GM21367 (cell line): ENCODE results near the gene PLXDC2.
"Not testable (repeated sequence)": the region's sequence is repeated elsewhere in the genome, so short reads cannot be mapped to it uniquely, and the experiment has no call there.

ENCODE experiments used
- ATAC-seq: cut with Tn5 transposase; IDR thresholded peaks from one replicate; pipeline ENCODE4 v1.9.1; 2021; ENCODE audit not compliant: unreplicated experiment

The PLXDC2 gene

GRCh38 chr10:19971343-19972052 lies 155.3 kb downstream of the PLXDC2 start:
- ATAC-seq = no peak

- ATAC-seq = no peak
Measured at GRCh38 chr10:19974138-19974537, 157.9 kb downstream of the PLXDC2 start.

GRCh38 chr10:19974554-19974953 lies 158.3 kb downstream of the PLXDC2 start:
- ATAC-seq = no peak

GRCh38 chr10:19977097-19977521 lies 160.9 kb downstream of the PLXDC2 start:
- no peak for ATAC-seq

- ATAC-seq = no peak
Measured at GRCh38 chr10:19979628-19980027, 163.4 kb downstream of the PLXDC2 start.

- no peak for ATAC-seq
Measured at GRCh38 chr10:19983880-19984565, 167.8 kb downstream of the PLXDC2 start.

GRCh38 chr10:19985745-19986144 lies 169.5 kb downstream of the PLXDC2 start:
- no peak for ATAC-seq

GRCh38 chr10:19986591-19986990 lies 170.4 kb downstream of the PLXDC2 start:
- ATAC-seq = no peak

- ATAC-seq = no peak
Measured at GRCh38 chr10:19987931-19988330, 171.7 kb downstream of the PLXDC2 start.

- no peak for ATAC-seq
Measured at GRCh38 chr10:19993714-19994315, 177.6 kb downstream of the PLXDC2 start.

- no peak for ATAC-seq
Measured at GRCh38 chr10:19998482-19998881, 182.2 kb downstream of the PLXDC2 start.

GRCh38 chr10:19999431-19999830 lies 183.2 kb downstream of the PLXDC2 start:
- no peak for ATAC-seq

GRCh38 chr10:20002026-20002425 lies 185.8 kb downstream of the PLXDC2 start:
- ATAC-seq = not testable (repeated sequence)

- no peak for ATAC-seq
Measured at GRCh38 chr10:20002657-20003056, 186.4 kb downstream of the PLXDC2 start.

GRCh38 chr10:20004087-20004523 lies 187.9 kb downstream of the PLXDC2 start:
- ATAC-seq = peak; percentile 40

- no peak for ATAC-seq
Measured at GRCh38 chr10:20005638-20006037, 189.4 kb downstream of the PLXDC2 start.

- no peak for ATAC-seq
Measured at GRCh38 chr10:20006169-20006870, 190.1 kb downstream of the PLXDC2 start.

GRCh38 chr10:20007426-20007825 lies 191.2 kb downstream of the PLXDC2 start:
- ATAC-seq = no peak

- ATAC-seq = no peak
Measured at GRCh38 chr10:20013991-20014750, 197.9 kb downstream of the PLXDC2 start.

- ATAC-seq = no peak
Measured at GRCh38 chr10:20017961-20018360, 201.7 kb downstream of the PLXDC2 start.

- no peak for ATAC-seq
Measured at GRCh38 chr10:20020677-20021076, 204.4 kb downstream of the PLXDC2 start.
